GM18861 (cell line): Measurements from ENCODE around the gene NOVA2.
"Not testable (repeated sequence)": the region's sequence is repeated elsewhere in the genome, so short reads cannot be mapped to it uniquely, and the experiment has no call there.

Source experiments
- ATAC-seq: cut with Tn5 transposase; IDR thresholded peaks from one replicate; pipeline ENCODE4 v1.9.1; 2021; ENCODE audit not compliant: unreplicated experiment

Gene NOVA2

DNA sequence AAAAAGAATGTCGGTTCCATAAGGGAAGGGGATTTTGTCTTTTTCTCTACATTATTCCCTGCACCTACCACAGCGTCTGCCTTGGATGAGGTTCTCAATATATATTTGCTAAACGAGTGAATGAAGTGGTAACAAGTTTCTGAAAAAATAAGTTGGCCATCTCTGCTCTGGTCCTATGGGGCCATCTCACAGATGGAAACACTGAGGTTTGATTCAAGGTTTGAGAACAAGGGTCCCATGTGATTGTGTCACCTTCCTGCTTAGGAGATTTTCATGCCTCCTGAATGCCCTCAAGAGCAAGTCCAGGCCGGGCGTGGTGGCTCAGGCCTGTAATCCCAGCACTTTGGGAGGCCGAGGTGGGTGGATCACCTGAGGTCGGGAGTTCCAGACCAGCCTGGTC is 74.4 kb downstream of the NOVA2 start:
- no peak for ATAC-seq

DNA sequence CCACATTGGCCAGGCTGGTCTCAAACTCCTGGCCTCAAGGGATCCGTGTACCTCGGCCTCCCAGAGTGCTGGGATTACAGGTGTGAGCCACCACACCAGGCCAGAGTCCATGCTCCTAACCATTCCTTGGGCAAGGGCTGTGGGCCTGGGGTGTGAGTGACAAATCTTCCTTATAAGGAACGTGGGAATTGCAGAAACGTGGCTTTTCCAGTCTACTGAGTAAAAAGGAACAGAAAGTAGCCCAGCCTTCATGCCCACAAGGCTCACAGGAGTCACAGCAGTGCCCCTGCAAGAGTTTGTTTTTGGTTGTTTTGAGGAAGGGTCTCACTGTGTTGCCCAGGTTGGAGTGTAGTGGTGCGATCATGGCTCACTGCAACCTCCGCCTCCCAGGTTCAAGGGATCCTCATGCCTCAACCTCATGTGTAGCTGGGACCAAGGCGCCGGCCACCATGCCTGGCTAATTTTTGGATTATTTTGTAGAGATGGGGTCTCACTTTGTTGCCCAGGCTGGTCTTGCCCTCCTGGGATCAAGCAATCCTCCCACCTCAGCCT is 76.3 kb downstream of the NOVA2 start:
- ATAC-seq = no peak

DNA sequence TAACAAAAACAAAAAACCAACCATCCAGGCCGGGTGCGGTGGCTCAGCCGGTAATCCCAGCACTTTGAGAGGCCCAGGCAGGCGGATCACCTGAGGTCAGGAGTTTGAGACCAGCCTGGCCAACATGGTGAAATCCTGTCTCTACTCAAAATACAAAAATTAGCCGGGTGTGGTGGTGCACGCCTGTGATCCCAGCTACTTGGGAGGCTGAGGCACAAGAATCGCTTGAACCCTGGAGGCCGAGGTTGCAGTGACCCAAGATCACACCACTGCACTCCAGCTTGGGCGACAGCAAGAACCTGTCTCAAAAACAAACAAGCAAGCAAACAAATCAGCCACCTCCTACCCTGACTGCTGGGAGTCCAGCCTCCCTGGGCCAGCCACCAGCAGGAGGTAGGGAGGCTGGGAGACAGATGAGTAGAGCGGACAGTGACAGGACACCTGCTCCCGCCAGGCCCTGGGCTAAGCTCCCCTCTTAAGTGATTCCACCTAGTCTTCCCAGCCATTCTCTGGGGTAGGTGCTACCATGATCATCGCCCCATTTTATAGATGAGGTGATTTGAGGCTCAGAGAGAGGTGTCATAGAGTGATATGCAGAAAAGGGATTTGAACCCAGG is 77.6 kb downstream of the NOVA2 start:
- not testable (repeated sequence) for ATAC-seq

DNA sequence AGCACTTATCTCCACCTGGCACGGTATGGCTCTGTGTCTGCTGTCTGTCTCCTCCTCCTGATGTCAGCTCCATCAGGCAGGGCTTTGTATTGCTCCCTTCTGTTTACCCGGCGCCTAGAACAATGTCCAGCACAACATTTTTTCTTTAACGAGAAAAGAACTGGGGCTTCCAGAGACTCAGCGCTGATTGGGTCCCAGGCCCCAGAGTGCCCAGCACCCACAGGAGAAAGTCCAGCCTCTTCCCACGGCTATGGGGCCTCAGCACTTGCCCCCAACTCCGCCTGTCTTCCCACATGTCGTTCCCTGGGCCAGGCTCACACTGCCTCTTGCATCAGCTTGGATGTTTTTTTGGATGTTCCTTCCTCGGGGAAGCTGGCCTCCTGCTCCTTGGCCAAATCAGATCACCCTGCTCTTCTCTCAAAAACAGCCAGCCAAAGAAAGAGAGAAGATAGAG is 78.1 kb downstream of the NOVA2 start:
- ATAC-seq = no peak

DNA sequence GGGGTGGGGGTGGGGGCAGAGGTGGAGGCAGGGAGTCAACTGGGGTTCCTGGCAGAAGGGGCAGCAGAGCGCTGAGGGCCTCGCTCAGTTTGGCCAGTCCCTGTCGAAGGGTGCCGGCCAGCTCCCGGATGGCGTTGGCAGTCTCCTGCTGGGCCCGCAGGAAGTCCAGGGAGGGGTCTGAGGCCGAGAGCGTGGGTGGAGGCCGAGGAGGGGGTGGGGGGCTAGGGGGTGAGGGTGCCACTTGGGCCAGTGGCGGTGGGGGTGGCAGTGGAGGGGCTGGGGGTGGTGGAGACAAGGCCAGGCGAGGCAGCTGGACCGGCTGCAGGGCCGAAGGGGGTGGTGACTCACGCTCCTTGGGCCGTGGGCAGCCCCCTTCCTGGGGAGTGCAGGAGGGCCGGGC is 82.8 kb downstream of the NOVA2 start:
- no peak for ATAC-seq

DNA sequence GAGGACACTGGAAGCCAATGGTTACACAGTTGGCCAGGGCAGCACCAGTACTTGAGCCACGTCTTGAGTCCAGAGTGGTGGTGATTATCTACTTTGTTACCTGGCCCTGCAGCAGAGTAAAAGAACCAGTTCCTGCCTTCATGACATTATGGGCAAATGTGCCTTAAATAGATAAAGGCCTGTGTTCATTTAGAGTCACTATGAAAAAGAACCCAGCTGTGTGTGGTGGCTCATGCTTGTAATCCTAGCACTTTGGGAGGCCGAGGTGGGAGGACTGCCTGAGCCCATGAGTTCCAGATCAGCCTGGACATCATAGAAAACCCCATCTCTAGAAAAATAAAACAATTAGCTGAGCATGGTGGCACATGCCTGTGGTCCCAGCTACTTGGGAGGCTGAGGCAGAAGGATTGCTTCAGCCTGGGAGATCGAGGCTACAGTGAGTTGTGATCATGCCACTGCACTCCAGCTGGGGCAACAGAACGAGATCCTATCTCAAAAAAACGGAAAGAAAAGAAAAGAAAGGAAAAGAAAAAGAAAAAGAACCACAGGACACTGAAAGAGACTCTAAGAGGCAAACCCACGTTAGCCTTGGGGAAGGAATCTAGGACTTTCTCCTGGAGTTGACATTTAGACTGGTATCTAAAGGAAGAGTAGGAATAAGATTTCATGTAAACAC is 84.3 kb downstream of the NOVA2 start:
- no peak for ATAC-seq

DNA sequence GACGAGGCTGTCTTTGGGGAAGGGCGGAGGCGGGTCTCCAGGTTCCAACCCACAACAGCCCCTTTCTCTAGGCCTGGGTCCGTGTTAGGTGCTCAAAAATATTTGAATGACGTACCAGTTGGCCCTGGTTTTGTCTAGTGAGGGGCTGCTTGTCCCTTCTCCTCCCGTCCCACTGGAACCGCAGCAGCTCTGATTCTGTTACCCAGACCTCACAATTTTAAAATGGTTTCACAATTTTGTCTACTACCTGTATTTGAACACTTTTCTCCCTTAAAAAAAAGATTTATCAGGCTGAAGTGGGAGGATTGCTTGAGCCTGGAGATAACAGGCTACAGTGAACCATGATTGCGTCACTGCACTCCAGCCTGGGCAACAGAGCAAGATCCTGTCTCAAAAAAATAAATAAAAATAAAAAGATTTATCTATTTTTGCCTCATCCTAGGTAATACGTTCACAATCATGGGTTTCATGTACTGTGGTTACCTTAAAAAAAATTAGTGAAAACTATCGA is 86.4 kb downstream of the NOVA2 start:
- no peak for ATAC-seq

DNA sequence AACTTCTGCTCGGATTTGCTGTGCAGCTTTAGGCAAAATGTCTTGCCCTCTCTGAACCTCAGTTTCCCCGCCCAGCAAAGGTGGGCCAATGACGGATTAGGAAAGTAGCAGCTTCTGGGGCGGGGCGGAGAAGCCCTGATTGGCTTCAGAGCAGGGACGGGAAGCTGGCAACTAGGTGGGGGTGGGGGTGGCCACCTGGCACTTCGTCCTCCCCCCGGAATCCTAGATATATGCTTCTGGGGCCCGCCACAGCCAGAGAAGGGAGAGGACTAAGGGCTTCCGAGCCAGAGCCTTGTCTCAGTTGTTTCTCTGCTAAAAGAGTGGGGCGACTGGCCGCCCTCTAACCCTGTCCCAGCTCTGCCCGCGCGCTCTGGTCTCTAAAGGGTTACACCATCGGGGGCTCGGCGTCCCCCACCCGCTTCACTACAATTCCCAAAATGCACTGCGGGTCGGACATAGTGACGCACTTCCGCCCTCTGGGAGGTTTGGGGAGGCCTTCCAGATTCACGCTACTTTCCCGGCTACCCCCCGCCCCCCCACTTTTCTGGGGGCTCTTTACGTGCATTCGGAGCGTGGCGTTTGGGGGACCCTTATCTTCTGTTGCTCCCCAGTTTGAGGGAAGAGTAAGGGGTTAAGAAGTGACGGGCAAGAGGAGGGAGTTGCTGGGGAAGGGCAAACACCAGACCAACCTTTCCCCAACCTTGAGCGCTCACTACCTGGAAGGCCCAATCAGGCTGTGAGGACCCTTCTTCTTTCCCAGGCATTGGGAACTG is 87.1 kb downstream of the NOVA2 start:
- ATAC-seq = peak; percentile 37

DNA sequence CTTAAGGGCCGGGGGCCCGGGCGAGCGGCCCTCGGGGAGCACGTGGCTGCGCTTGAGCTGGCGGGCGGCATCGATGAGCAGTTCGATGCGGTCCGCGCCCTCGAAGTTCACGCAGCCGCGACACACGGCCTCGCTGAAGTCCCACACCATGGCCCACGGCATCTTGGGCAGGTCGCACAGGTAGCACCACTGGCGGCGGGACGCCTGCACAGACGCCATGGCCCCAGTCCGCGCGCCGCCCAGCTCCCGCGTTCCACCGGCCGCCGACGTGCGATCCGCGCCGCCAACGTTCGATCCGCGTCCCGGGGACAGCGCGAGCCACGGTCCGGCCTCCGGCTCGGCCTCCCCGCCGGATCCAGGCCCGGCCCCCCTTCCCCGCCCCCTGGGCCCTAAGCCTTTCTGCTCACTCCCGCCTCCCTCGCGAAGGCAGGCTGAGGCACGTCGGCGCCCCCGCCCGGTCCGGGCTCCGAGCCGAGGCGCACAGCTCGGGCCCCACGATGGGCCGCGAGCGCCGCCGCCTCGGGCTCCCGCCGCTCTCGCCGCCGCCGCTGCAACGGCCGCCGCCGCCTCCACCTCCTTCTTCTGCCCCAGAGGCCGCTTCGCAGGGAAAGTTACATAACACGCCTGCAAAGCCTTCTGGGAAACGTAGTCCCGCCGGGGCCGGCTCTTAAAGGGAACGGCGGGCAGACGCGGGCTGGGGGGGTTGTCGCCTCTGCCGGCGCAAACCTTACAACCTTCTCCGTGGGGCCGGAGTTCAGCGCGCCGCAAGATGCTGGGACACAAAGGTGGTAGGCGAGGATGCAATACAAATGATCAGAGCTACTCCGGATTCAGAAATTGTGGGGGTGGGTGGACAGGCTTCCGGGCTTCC is 87.9 kb downstream of the NOVA2 start, which contains the start of gene IRF2BP1:
IRF2BP1 (minus strand) TSS at position 586 of the 871 bp plus-strand sequence; CDS start at position 219, 367 bp downstream.
- peak; percentile 43 for ATAC-seq

DNA sequence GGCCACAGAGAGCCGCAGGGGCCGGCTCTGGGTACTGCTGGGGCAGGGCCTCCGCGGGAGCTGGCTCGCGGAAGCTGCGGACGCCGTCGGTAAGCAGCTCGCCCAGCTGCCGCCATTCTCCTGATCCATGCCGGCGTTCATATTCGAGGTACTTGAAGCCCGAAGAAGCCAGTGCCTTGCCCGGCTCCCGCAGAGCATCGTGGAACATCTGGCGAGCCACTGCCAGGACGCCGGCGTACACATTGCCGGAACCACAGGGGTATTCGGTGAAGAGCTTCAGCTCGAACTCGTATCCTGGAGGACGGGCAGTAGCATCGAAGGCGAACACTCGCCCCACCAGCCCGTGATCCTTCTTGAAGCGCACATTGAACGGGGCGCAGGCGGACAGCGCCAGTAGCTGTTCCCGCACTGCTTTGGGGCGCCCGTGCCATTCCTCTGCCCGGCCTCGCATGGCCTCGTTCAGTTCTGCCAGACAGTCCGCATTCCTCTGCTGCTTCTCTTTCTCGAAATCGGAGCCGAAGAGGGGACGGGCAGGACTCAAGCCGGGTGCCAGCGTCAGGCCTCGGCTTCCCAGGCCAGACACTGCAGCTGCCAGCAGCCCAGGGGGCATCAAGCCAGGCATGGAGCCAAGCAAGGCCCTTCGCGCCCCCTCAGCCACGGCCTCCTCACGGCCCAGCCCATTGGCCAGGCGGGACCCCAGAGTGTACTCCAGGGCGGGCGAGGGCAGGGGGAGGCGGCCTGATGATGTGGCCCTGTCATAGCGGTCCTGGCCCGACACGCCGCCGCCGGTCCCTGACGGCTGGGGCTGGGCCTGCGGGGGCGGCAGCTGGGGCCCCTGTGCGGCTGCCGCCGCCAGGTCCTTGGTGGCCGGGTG is 88.7 kb downstream of the NOVA2 start:
- ATAC-seq = no peak

DNA sequence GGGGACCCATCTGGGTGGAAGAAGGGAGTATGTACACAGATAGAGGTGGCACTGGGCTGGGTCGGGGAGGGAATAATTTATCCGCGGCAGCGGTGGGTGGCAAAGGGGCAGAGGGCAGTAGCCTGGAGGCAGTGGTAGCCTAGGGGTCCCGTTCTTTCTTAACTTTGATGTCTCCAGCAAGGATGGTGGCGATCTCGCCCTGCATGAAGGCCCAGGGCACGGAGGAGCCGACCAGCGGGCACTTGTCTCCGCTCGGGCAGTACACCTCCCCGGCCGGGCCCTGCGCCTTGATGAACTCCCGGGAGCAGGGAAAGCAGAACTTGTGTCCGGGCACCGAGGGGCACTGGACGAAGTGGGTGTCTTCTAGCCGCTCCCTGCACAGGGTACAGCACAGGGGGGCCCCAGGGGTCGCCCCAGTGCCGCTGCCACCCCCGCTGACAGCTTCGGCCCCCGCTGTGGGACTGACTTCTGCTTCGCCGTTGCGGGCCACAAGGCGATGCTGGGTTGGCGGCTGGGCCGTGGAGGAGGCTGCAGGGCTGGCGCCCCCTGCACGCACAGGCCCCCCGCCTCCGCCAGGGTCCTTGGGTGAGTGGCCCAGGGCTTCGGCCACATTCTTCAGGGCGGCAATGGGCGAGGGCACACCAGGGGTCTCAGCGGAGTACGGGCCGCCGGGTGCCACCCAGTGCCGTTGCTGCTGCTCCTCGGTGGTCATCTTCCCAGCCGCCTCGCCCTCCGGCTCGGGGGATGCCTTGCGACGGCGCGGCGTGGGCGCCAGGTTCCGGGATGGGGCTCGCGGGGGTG is 89.6 kb downstream of the NOVA2 start:
- ATAC-seq = no peak
